Activated B cell treated with CpG ODN at 0.5 μM for 24 hours (primary cell): ENCODE results near the gene CATSPER3. TPM values are rescaled to one million over a fixed set of nuclear protein-coding genes. Genes with fewer than 3 reads are reported as not detected.

Source experiments
- ATAC-seq: fragments of 200-7000 bp; cut with Tn5 transposase; one replicate; pipeline ENCODE4 v1.10.0; 2021; ENCODE audit warnings: low read depth, mild to moderate bottlenecking, moderate library complexity
- CTCF ChIA-PET: fragments of 350-600 bp; sonication (Branson Sonifier 250); formaldehyde crosslinking; loops from one replicate; lab custom pipeline; 2021; ENCODE audit warnings: antibody characterized with exemption; lab: Charles Lee
- POLR2A ChIA-PET: fragments of 350-600 bp; sonication (Branson Sonifier 250); formaldehyde crosslinking; loops from one replicate; lab custom pipeline; 2021; ENCODE audit warnings: antibody characterized with exemption; lab: Charles Lee
- DNase-seq: peaks from one replicate; pipeline ENCODE4 v3.0.0; 2022
- H3K27ac Mint-ChIP-seq: one replicate; pipeline ENCODE4 v1.8.0; 2020; ENCODE audit warnings: mixed read lengths
- H3K27me3 Mint-ChIP-seq: one replicate; pipeline ENCODE4 v1.8.0; 2021; ENCODE audit warnings: mixed read lengths
- H3K36me3 Mint-ChIP-seq: one replicate; pipeline ENCODE4 v1.8.0; 2021; ENCODE audit warnings: low read depth, mixed read lengths
- H3K4me1 Mint-ChIP-seq: one replicate; pipeline ENCODE4 v1.8.0; 2021; ENCODE audit warnings: mixed read lengths
- H3K4me3 Mint-ChIP-seq: one replicate; pipeline ENCODE4 v1.8.0; 2020; ENCODE audit warnings: mild to moderate bottlenecking, mixed read lengths
- H3K9me3 Mint-ChIP-seq: one replicate; pipeline ENCODE4 v1.8.0; 2020; ENCODE audit warnings: mixed read lengths
- intact Hi-C: fragments of 100-400 bp; cut with micrococcal nuclease; formaldehyde crosslinking; loops from one replicate; pipeline ENCODE4 v1.15.1; 2024
- total RNA-seq: library from RNA; stranded (reverse); gene quantifications from 2 replicates; pipeline ENCODE4 v1.2.3, GENCODE V29; 2022
- TF ChIP-seq, protein P1 (sequence below): fragments of 200-600 bp; IDR thresholded peaks from one replicate; pipeline ENCODE4 v1.8.0; 2022; ENCODE audit warnings: antibody characterized with exemption, mild to moderate bottlenecking

The CATSPER3 gene
- total RNA-seq, 1 donor from 2014 or later: 0.95 TPM

DNA sequence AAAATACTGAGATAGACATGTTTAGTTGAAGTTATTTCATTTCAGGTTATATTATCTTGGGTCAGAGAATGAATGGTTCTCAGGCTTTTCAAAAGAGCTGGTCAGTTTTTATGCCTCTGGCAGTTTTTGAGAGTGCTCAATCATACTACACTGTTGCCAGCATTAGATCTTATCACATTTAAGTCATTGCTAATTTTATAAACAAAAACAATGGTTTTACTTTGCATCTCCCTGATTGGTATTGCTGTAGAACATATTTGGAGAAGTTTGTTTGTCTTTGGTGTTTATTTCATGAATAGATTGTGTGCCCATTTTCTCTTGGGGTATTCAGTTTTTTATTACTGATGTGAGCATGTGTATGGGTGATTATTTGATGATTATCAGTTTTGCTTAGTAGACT is 1.5 kb downstream of the CATSPER3 start:
- intact Hi-C loops: no loop called here
- DNase-seq: no peak
- Mint-ChIP-seq H3K4me3 (no peak overlapping the region), H3K27me3 (no peaks in the 10 kb centered on the region), H3K36me3 (peaks cover 16% of the 10 kb centered on the region), H3K27ac (no peak overlapping the region), H3K4me1 (no peaks in the 10 kb centered on the region), H3K9me3 (no peaks in the 10 kb centered on the region)
- ChIA-PET CTCF (no interaction called here), POLR2A (no interaction called here)
- ATAC-seq: no peak
- TF ChIP-seq, protein P1, sequence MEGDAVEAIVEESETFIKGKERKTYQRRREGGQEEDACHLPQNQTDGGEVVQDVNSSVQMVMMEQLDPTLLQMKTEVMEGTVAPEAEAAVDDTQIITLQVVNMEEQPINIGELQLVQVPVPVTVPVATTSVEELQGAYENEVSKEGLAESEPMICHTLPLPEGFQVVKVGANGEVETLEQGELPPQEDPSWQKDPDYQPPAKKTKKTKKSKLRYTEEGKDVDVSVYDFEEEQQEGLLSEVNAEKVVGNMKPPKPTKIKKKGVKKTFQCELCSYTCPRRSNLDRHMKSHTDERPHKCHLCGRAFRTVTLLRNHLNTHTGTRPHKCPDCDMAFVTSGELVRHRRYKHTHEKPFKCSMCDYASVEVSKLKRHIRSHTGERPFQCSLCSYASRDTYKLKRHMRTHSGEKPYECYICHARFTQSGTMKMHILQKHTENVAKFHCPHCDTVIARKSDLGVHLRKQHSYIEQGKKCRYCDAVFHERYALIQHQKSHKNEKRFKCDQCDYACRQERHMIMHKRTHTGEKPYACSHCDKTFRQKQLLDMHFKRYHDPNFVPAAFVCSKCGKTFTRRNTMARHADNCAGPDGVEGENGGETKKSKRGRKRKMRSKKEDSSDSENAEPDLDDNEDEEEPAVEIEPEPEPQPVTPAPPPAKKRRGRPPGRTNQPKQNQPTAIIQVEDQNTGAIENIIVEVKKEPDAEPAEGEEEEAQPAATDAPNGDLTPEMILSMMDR: no peak

- POLR2A ChIA-PET: no interaction called here
- Mint-ChIP-seq H3K27ac (no peak overlapping the region), H3K4me1 (no peaks in the 10 kb centered on the region), H3K4me3 (no peak overlapping the region), H3K9me3 (peaks cover 18% of the 10 kb centered on the region), H3K27me3 (no peaks in the 10 kb centered on the region), H3K36me3 (peaks cover 14% of the 10 kb centered on the region)
- CTCF ChIA-PET: no interaction called here
- TF ChIP-seq, protein P1: no peak
- intact Hi-C loops: no loop called here
- ATAC-seq: no peak
- DNase-seq: no peak
Measured at GRCh38 chr5:134975078-134975715, 7.5 kb downstream of the CATSPER3 start.

DNA sequence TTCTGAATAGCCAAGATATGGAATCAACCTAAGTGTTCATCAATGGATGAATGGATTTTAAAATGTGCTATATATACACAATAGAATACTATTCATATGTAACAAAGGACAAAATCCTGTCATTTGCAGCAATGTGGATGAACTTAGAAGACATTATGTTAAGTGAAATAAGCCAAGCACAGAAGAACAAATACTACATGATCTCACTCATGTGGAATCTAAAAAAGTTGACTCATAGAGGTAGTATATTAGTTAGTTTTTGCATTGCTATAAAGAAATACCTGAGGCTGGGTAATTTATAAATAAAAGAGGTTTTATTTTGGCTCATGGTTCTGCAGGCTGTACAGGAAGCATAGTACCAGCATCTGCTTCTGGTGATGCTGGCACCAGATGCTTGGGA is 8.1 kb downstream of the CATSPER3 start:
- Mint-ChIP-seq H3K9me3 (peaks cover 18% of the 10 kb centered on the region), H3K4me1 (no peaks in the 10 kb centered on the region), H3K27me3 (no peaks in the 10 kb centered on the region), H3K36me3 (peaks cover 14% of the 10 kb centered on the region), H3K4me3 (no peak overlapping the region), H3K27ac (no peak overlapping the region)
- no peak for ATAC-seq
- POLR2A ChIA-PET: no interaction called here
- TF ChIP-seq, protein P1: no peak
- CTCF ChIA-PET: no interaction called here
- intact Hi-C loops: no loop called here
- DNase-seq: no peak

- TF ChIP-seq, protein P1: no peak
- intact Hi-C loops: no loop called here
- Mint-ChIP-seq H3K4me1 (no peaks in the 10 kb centered on the region), H3K27me3 (no peaks in the 10 kb centered on the region), H3K4me3 (no peak overlapping the region), H3K9me3 (peaks cover 22% of the 10 kb centered on the region), H3K36me3 (peaks cover 12% of the 10 kb centered on the region), H3K27ac (no peak overlapping the region)
- CTCF ChIA-PET: no interaction called here
- DNase-seq (no peak), ATAC-seq (no peak)
- POLR2A ChIA-PET: no interaction called here
Measured at GRCh38 chr5:134976841-134977240, 9.1 kb downstream of the CATSPER3 start.

GRCh38 chr5:134979416-134979815 is 11.7 kb downstream of the CATSPER3 start:
- H3K9me3 Mint-ChIP-seq: peaks cover 42% of the 10 kb centered on the region

More at GRCh38 chr5:134979416-134979815, 11.7 kb downstream of the CATSPER3 start:
- Mint-ChIP-seq H3K27me3 (peaks cover 5% of the 10 kb centered on the region), H3K27ac (no peak overlapping the region), H3K36me3 (peaks cover 16% of the 10 kb centered on the region), H3K4me1 (no peaks in the 10 kb centered on the region), H3K4me3 (no peak overlapping the region)
- TF ChIP-seq, protein P1: no peak
- intact Hi-C loops: no loop called here
- CTCF ChIA-PET: no interaction called here
- ATAC-seq: no peak
- no peak for DNase-seq
- POLR2A ChIA-PET: interaction anchor here (0.6 kb wide), 1 partner anchor 8 kb away, joined by 4 read pairs; no protein-coding TSS in a partner anchor
